Lower lobe of right lung (tissue), 2 donors: ENCODE results near the gene MAK. TPM values are rescaled to one million over a fixed set of nuclear protein-coding genes. Genes with fewer than 3 reads are reported as not detected.

ENCODE experiments used
- ATAC-seq, 2 donors: fragments of 200-7000 bp; cut with Tn5 transposase; one replicate each; pipeline ENCODE4 v1.9.1; 2020 to 2022; ENCODE audit warnings: mild to moderate bottlenecking in 2 of 2, moderate library complexity in 2 of 2
- DNase-seq: peaks from one replicate; pipeline ENCODE4 v3.0.0-alpha.2; 2020
- H3K27ac ChIP-seq: fragments of 200-600 bp; one replicate; pipeline ENCODE4 v1.8.0; 2022
- H3K27me3 ChIP-seq: fragments of 200-600 bp; one replicate; pipeline ENCODE4 v1.8.0; 2022; ENCODE audit warnings: low read depth
- H3K36me3 ChIP-seq: fragments of 200-600 bp; one replicate; pipeline ENCODE4 v1.8.0; 2022; ENCODE audit warnings: mild to moderate bottlenecking
- H3K4me1 ChIP-seq: fragments of 200-600 bp; one replicate; pipeline ENCODE4 v1.8.0; 2022
- H3K4me3 ChIP-seq: fragments of 200-600 bp; one replicate; pipeline ENCODE4 v1.8.0; 2022; ENCODE audit warnings: mild to moderate bottlenecking
- H3K9me3 ChIP-seq: fragments of 200-600 bp; one replicate; pipeline ENCODE4 v1.8.0; 2022
- intact Hi-C: fragments of 100-400 bp; cut with DNase I; formaldehyde crosslinking; loops from one replicate; pipeline ENCODE4 v1.11.0; 2022
- total RNA-seq: library from RNA; stranded (reverse); fragmentation: NEBNext Ultra II Directional; extraction: Animal tissue kit (Norgen Biotek cat#: 25700); gene quantifications from one replicate; pipeline ENCODE4 v1.2.1, GENCODE V29; 2021
- TF ChIP-seq, protein P1 (sequence below): fragments of 200-600 bp; IDR thresholded peaks from one replicate; pipeline ENCODE4 v1.8.0; 2022; ENCODE audit warnings: antibody characterized with exemption, mild to moderate bottlenecking
- donor health status: DM: no; HTN: yes; CAD: no; lungs with severe emphysema.

The MAK gene
- total RNA-seq, 1 donor from 2014 or later, result 1.3 TPM

DNA sequence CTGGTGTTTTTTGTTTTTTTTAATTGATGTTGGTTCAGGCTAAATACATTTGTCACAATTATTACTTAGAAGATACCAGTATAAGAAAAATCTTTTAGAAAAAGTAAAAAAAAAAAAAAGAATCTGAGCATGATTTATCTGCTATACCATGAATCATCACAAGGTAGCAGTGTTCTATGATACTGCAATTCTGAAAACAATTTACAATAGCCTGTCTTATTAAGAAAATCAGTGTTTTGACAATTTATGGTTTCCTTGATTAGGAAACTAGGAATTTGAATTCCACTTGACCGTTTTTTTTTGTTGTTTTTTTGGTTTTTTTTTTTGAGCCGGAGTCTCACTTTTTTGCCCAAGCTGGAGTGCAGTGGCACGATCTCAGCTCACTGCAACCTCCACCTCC is 9.3 kb upstream of the MAK start:
- DNase-seq (no peak), ATAC-seq (no peak)
- H3K36me3 ChIP-seq, result no peaks in the 10 kb centered on the region
- TF ChIP-seq, protein P1, sequence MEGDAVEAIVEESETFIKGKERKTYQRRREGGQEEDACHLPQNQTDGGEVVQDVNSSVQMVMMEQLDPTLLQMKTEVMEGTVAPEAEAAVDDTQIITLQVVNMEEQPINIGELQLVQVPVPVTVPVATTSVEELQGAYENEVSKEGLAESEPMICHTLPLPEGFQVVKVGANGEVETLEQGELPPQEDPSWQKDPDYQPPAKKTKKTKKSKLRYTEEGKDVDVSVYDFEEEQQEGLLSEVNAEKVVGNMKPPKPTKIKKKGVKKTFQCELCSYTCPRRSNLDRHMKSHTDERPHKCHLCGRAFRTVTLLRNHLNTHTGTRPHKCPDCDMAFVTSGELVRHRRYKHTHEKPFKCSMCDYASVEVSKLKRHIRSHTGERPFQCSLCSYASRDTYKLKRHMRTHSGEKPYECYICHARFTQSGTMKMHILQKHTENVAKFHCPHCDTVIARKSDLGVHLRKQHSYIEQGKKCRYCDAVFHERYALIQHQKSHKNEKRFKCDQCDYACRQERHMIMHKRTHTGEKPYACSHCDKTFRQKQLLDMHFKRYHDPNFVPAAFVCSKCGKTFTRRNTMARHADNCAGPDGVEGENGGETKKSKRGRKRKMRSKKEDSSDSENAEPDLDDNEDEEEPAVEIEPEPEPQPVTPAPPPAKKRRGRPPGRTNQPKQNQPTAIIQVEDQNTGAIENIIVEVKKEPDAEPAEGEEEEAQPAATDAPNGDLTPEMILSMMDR, result peak; percentile 24
- intact Hi-C loops, result no loop called here
- H3K27me3 ChIP-seq, result no peaks in the 10 kb centered on the region
- no peaks in the 10 kb centered on the region for H3K4me1 ChIP-seq
- H3K4me3 ChIP-seq, result no peak overlapping the region
- no peak overlapping the region for H3K27ac ChIP-seq
- no peaks in the 10 kb centered on the region for H3K9me3 ChIP-seq

DNA sequence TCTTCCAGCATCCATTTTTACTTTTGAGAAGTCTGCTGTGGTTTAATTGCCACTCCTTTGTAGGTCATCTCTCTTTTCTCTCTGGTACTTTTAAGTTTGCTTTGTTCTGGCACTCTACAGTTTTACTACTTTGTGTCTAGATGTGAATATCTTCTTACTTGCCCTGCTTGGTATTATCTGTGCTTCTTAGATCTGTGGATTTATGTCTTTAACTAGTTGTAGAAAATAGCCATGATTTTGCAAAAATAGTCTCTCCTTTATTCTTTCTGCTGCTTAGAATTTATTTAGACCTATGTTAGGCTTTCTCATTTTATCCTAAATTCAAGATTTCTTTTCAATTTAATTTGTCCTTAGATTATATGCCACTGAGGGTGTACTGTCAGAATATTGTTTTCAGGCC is 5.2 kb upstream of the MAK start:
- ATAC-seq (no peak), DNase-seq (no peak)
- no peaks in the 10 kb centered on the region for H3K27me3 ChIP-seq
- H3K4me1 ChIP-seq, result peaks cover 8% of the 10 kb centered on the region
- intact Hi-C loops, result no loop called here
- no peaks in the 10 kb centered on the region for H3K9me3 ChIP-seq
- TF ChIP-seq, protein P1, result no peak
- H3K36me3 ChIP-seq, result no peaks in the 10 kb centered on the region
- no peak overlapping the region for H3K27ac ChIP-seq
- no peak overlapping the region for H3K4me3 ChIP-seq

DNA sequence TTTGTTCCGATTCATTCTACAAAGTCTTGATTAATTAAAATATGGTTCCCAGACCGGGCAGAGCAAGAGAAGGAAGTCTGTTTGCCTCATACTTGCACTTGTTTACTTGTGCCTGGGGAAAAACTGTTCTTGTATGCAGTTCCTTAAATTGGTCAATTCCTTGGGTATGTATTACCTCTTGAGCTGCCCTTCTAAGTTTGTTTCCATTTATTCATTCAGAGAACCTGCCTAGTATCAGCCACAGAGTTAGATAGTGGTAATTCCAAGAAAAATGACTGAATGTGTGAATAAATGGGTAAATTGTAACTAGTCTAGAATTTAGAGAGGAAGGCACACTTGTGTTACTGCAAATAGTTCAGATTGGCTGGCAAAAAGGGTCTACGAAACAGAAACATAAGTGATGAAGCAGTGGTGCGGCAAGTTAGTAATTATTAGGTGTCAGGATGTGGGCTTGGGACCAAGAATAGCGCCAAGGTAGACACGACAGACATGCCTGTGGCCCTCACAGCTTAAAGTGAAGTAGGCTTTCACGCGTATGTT is 525 bp upstream of the MAK start:
- no peaks in the 10 kb centered on the region for H3K36me3 ChIP-seq
- peaks cover 8% of the 10 kb centered on the region for H3K4me1 ChIP-seq
- intact Hi-C loops, result no loop called here
- TF ChIP-seq, protein P1, result no peak
- ATAC-seq (peak; percentile 65), DNase-seq (no peak)
- H3K9me3 ChIP-seq, result no peaks in the 10 kb centered on the region
- peaks cover 6% of the 10 kb centered on the region for H3K27me3 ChIP-seq
- peak overlapping the region; percentile 76 for H3K4me3 ChIP-seq
- peak overlapping the region; percentile 86 for H3K27ac ChIP-seq

DNA sequence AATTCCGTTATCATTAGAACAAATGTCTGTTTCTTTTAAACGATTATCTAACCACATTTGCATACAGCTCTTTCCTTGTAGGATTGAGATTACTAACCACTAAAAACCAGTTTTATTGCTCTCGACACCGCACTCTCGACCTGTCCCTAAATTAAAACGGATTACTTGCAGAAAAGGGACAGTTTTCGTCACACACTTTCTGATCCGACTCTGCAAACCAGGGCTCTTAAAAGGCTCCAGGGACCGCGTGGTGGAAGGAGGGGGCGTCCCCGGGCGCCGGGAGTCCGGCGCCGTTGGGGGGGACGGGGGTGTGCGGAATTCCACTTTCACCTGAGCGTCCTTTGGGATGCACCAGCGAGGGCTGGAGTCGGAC is 731 bp downstream of the MAK start:
- H3K36me3 ChIP-seq, result no peaks in the 10 kb centered on the region
- H3K9me3 ChIP-seq, result no peaks in the 10 kb centered on the region
- peak overlapping the region; percentile 86 for H3K27ac ChIP-seq
- TF ChIP-seq, protein P1, result no peak
- peaks cover 6% of the 10 kb centered on the region for H3K27me3 ChIP-seq
- H3K4me3 ChIP-seq, result peak overlapping the region; percentile 76
- peak; percentile 33 for ATAC-seq
- intact Hi-C loops, result no loop called here
- peaks cover 8% of the 10 kb centered on the region for H3K4me1 ChIP-seq
- DNase-seq, result no peak

DNA sequence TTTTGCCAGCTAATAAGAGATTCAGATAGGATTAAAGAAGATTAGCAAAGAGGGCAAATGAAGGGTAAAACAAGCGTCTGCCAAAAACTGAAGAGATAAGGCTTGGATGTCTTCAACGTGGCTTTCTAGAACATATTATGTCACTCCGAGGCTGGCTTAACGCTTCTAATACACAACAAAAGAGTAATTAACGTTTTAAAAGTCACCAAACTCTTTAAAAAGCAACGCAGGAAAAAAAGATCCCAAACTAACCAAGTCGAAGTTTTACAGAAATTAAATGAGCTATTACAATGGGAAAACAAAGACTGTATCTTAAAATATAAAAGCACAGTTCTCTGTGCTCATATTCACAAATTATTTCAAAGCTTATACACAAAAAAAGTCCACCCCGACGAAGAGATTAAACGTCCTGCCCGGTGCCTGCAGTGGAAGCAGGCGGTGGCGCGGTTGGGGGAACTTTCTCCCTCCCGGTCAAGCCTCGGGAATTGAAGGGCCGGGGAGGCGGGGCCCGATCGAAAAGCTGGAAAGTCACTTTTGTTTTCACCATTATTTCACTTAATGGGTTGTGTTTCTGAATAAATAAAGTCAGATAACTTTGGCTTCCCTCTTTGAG is 1.2 kb downstream of the MAK start:
- TF ChIP-seq, protein P1, result no peak
- Histone ChIP-seq H3K4me3 (peak overlapping the region; percentile 76), H3K27me3 (peaks cover 6% of the 10 kb centered on the region), H3K9me3 (no peaks in the 10 kb centered on the region), H3K27ac (peak overlapping the region; percentile 86), H3K4me1 (peaks cover 8% of the 10 kb centered on the region), H3K36me3 (no peaks in the 10 kb centered on the region)
- peak; percentile 54 for DNase-seq
- peak in 1 of 2 donors; percentile 34 for ATAC-seq
- intact Hi-C loops, result no loop called here
